GM23248 (cell line): ENCODE data around the gene WDSUB1.

Source experiments
- EZH2 ChIP-seq: fragments of 200-600 bp; sonication (generic); IDR thresholded peaks from 2 replicates; pipeline ENCODE4 v1.6.1; 2018; ENCODE audit warnings: antibody characterized with exemption, mild to moderate bottlenecking; ENCODE audit not compliant: insufficient read depth, poor library complexity, severe bottlenecking
- EZH2phosphoT487 ChIP-seq: fragments of 200-600 bp; sonication (generic); IDR thresholded peaks from 2 replicates; pipeline ENCODE4 v1.6.1; 2018; ENCODE audit warnings: antibody characterized with exemption, moderate library complexity, mild to moderate bottlenecking, low read depth; ENCODE audit not compliant: insufficient read depth

DNA sequence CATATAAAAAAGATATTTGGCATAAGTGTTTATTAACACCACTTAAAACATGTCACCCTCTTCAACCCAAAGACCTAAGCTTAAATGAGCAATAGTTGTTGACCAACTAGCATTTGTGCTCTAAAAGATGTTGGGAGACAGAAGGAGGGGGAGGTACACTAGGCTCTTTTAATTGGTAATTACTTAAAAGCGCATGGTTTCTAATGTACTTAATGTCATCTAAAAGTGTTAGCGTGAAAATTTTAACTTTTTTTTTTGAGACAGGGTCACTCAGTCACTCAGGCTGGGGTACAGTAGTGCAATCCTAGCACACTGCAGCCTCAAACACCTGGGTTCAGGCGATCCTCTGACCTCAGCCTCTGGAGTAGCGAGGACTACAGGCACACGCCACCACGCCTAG is 5.5 kb downstream of the WDSUB1 start:
- no peak for TF ChIP-seq EZH2phosphoT487
- TF ChIP-seq EZH2: no peak
